ENCODE results near the gene CATSPERB.
"Not testable (repeated sequence)": the region's sequence is repeated elsewhere in the genome, so short reads cannot be mapped to it uniquely, and the experiment has no call there.

CATSPERB gene

DNA sequence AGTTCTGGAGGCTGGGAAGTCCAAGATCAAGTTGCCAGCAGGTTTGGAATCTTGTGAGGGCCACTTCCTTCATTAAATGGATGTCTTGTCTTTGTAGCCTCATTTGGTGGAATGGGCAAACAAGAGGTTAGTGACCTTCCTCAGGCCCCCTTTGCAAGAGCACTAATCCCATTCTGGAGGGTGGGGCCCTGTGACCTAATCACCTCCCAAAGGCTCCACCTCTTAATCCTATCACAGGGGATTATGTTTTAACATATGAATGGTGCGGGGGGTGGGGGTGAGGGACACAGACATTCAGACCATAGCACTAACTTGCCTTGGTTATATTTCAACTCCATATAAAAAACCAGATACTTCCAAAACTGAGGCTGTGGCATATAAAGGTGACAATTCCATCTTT lies 161.9 kb downstream of the CATSPERB start:
- peaks cover 7% of the 10 kb centered on the region for H3K27me3 ChIP-seq (ENCODE audit: control insufficient read depth, insufficient read depth, low read length)
- no peak overlapping the region for H3K4me3 ChIP-seq (ENCODE audit: low read length)
- H3K9ac ChIP-seq (ENCODE audit: low read length): no peak overlapping the region
- H3K4me1 ChIP-seq (ENCODE audit: control insufficient read depth, insufficient read depth, low read length): no peaks in the 10 kb centered on the region
- H3K36me3 ChIP-seq (ENCODE audit: control insufficient read depth, insufficient read depth, low read length): no peaks in the 10 kb centered on the region
- no peaks in the 10 kb centered on the region for H3K9me3 ChIP-seq (ENCODE audit: control insufficient read depth, low read length)

DNA sequence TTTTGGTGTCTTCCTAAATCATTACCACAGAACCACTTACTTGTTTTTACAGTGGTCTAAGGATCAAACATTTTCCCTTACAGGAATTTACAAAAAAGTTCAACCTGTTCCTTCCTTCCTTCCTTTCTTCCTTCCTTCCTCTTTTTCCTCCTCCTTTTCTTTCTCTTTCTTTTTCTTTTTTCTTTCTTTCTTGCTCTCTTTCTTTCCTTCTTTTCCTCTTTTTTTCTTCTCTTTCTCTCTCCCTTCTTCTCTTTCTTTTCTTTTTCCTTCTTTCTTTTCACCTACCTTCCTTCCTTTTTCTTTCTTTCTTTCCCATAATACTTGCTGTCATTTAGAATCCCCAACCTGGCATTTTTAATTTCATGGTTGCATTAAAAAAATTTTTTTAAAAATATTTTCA lies 162.6 kb downstream of the CATSPERB start:
- no peaks in the 10 kb centered on the region for H3K4me1 ChIP-seq (ENCODE audit: control insufficient read depth, insufficient read depth, low read length)
- H3K27me3 ChIP-seq (ENCODE audit: control insufficient read depth, insufficient read depth, low read length): no peaks in the 10 kb centered on the region
- no peak overlapping the region for H3K9ac ChIP-seq (ENCODE audit: low read length)
- no peaks in the 10 kb centered on the region for H3K36me3 ChIP-seq (ENCODE audit: control insufficient read depth, insufficient read depth, low read length)
- no peaks in the 10 kb centered on the region for H3K9me3 ChIP-seq (ENCODE audit: control insufficient read depth, low read length)
- no peak overlapping the region for H3K4me3 ChIP-seq (ENCODE audit: low read length)

DNA sequence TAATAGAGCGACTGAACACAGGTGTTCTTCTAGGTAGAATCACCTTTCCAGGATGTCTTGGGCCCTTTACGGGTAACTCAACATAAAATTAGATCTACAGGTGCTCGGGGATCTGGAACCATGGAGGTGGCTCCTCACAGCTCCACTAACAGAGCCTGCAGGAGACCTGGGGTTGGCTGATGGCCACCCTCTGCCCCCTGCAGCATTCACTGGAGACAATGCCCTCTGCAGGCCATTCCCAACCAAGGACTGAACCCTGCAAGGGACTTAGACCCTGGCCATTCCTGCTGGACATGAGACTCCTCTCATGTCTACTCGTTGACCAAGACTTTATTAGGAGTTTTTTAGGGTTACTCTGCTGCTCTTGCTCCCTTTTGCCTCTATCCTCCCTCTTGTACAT lies 163.3 kb downstream of the CATSPERB start:
- H3K9me3 ChIP-seq (ENCODE audit: control insufficient read depth, low read length): no peaks in the 10 kb centered on the region
- H3K4me1 ChIP-seq (ENCODE audit: control insufficient read depth, insufficient read depth, low read length): no peaks in the 10 kb centered on the region
- H3K9ac ChIP-seq (ENCODE audit: low read length): no peak overlapping the region
- no peak overlapping the region for H3K4me3 ChIP-seq (ENCODE audit: low read length)
- no peaks in the 10 kb centered on the region for H3K27me3 ChIP-seq (ENCODE audit: control insufficient read depth, insufficient read depth, low read length)
- no peaks in the 10 kb centered on the region for H3K36me3 ChIP-seq (ENCODE audit: control insufficient read depth, insufficient read depth, low read length)

DNA sequence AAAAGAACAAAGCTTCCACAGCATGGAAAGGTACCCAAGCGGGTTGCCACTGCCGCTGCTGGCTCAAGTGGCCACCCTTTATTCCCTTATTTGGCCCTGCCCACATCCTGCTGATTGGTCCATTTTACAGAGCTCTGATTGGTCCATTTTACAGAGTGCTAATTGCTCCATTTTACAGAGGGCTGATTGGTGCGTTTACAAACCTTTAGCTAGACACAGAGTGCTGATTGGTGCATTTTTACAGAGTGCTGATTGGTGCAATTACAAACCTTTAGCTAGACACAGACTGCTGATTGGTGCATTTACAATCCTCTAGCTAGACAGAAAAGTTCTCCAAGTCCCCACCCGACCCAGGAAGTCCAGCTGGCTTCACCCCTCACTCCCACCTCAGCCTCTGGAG lies 164.1 kb downstream of the CATSPERB start:
- H3K9me3 ChIP-seq (ENCODE audit: control insufficient read depth, low read length); H3K27me3 ChIP-seq (ENCODE audit: control insufficient read depth, insufficient read depth, low read length); H3K36me3 ChIP-seq (ENCODE audit: control insufficient read depth, insufficient read depth, low read length); H3K9ac ChIP-seq (ENCODE audit: low read length); H3K4me3 ChIP-seq (ENCODE audit: low read length); H3K4me1 ChIP-seq (ENCODE audit: control insufficient read depth, insufficient read depth, low read length): not testable (repeated sequence)

DNA sequence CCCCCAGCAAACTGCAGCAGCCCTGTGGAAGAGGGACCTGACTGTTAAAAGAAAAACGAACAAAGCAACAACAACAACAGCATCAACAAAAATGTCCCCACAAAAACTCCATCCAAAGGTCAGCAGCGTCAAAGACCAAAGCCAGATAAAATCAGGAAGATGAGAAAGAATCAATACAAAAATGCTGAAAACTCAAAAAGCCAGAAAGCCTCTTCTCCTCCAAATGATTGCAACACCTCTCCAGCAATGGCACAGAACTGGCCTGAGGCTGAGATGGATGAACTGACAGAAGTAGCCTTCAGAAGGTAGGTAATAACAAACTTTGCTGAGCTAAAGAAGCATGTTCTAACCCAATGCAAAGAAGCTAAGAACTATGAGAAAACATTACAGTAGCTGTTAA lies 176.4 kb downstream of the CATSPERB start:
- Histone ChIP-seq H3K9ac (ENCODE audit: low read length) (no peak overlapping the region), H3K4me3 (ENCODE audit: low read length) (no peak overlapping the region), H3K27me3 (ENCODE audit: control insufficient read depth, insufficient read depth, low read length) (no peaks in the 10 kb centered on the region), H3K4me1 (ENCODE audit: control insufficient read depth, insufficient read depth, low read length) (no peaks in the 10 kb centered on the region), H3K36me3 (ENCODE audit: control insufficient read depth, insufficient read depth, low read length) (no peaks in the 10 kb centered on the region), H3K9me3 (ENCODE audit: control insufficient read depth, low read length) (no peaks in the 10 kb centered on the region)

DNA sequence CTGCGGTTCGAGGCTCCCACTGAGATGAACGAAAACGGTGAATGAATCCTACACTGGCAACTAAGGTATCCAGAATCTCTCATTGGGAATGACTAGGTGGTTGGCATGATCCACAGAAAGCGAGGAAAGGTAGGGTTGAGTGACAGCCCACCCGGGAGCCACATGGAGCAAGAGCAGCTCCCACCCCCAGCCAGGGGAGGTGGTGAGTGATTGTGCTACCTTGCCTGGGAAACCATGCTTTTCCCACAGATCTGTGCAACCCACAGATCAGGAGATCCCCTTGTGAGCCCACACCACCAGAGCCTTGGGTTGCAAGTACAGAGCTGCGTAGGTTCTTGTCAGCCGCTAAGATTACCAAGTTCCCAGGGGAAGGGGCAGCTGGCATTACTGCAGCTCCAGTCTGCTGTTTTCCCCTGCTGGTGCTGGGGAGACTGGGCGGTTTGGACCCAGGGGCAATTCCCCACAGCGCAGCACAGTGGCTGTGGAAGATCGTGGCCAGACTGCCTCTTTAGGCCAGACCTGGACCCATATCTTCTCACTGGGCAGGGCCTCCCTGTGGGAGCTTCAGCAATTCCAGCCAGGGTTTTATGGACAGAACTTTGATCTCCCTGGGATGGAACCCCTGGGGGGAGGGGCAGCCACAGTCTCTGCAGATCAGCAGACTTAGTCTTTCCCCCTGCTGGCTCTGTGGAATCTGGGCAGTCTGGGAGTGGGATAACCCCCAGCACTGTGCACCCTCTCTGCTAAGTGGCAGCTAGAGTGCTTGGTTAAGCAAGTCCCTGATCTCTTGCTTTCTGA lies 177.2 kb downstream of the CATSPERB start:
- H3K4me1 ChIP-seq (ENCODE audit: control insufficient read depth, insufficient read depth, low read length): no peaks in the 10 kb centered on the region
- H3K36me3 ChIP-seq (ENCODE audit: control insufficient read depth, insufficient read depth, low read length): no peaks in the 10 kb centered on the region
- H3K9ac ChIP-seq (ENCODE audit: low read length): no peak overlapping the region
- no peaks in the 10 kb centered on the region for H3K27me3 ChIP-seq (ENCODE audit: control insufficient read depth, insufficient read depth, low read length)
- no peaks in the 10 kb centered on the region for H3K9me3 ChIP-seq (ENCODE audit: control insufficient read depth, low read length)
- H3K4me3 ChIP-seq (ENCODE audit: low read length): no peak overlapping the region

DNA sequence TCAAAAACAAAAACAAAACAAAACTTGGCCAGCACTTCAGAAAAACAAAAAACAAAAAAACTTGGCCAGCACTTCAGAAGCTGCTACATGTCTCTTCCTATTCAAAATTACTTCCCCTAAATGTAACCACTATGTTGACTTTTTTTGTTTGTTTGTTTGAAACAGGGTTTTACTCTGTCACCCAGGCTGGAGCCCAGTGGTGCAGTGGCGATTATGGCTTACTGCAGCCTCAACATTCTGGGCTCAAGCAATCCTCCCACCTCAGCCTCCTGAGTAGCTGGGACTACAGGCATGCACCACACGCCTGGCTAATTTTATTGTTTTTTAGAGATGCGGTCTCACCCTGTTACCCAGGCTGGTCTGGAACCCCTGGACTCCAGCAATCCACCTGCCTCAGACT lies 183.8 kb downstream of the CATSPERB start:
- Histone ChIP-seq H3K27me3 (ENCODE audit: control insufficient read depth, insufficient read depth, low read length) (no peaks in the 10 kb centered on the region), H3K9ac (ENCODE audit: low read length) (no peak overlapping the region), H3K4me3 (ENCODE audit: low read length) (no peak overlapping the region), H3K4me1 (ENCODE audit: control insufficient read depth, insufficient read depth, low read length) (no peaks in the 10 kb centered on the region), H3K9me3 (ENCODE audit: control insufficient read depth, low read length) (no peaks in the 10 kb centered on the region), H3K36me3 (ENCODE audit: control insufficient read depth, insufficient read depth, low read length) (no peaks in the 10 kb centered on the region)

DNA sequence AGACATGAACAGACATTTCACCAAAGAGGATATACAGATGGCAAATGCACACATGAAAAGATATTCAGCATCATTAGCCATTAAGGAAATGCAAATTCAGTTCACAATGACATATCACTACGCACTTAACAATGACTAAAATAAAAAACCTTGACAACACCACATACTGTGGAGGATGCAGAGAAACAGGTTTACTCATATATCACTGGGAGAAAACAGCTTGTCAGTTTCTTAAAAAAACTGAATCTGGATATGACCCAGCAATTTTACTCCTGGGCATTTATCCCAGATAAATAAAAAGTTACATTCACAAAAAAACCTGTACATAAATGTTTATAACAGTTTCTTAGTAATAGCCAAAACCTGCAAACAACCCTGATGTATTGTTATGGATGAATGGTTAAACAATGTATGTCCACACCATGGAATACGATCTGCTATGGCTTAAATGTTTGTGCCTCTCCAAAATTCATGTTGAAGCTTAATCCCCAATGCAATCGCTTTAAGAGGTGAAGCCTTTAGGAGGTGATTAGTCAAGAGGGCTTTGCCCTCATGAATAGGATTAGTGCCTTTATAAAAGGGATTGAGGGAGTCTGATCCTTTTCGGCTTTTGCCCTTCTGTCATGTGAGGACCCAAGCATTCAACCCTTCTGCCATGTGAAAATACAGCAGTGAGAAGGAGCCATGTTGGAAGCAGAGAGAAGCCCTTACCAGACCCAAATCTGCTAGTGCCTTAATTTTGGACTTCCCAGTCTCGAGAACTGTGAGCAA lies 185.8 kb downstream of the CATSPERB start:
- H3K9me3 ChIP-seq (ENCODE audit: control insufficient read depth, low read length): no peaks in the 10 kb centered on the region
- H3K4me3 ChIP-seq (ENCODE audit: low read length): no peak overlapping the region
- no peaks in the 10 kb centered on the region for H3K27me3 ChIP-seq (ENCODE audit: control insufficient read depth, insufficient read depth, low read length)
- no peak overlapping the region for H3K9ac ChIP-seq (ENCODE audit: low read length)
- no peaks in the 10 kb centered on the region for H3K4me1 ChIP-seq (ENCODE audit: control insufficient read depth, insufficient read depth, low read length)
- no peaks in the 10 kb centered on the region for H3K36me3 ChIP-seq (ENCODE audit: control insufficient read depth, insufficient read depth, low read length)

DNA sequence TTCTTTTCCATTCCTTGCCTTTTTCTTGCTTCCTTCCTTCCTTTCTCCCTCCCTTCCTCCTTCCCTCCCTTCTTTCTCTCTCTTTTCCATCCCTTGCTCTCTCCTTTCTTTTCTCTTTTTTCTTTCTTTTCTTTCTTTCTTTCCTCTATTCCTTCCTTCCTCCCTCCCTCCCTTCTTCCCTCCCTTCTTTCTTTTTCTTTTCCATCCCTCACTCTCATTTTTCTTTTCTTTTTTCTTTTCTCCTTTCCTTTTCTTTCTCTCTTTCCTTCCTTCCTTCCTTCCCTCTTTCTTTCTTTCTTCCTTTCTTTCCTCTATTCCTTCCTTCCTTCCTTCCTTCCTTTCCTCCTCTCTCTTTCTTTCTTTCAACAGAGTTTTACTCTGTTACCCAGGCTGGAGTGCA lies 186.7 kb downstream of the CATSPERB start:
- Histone ChIP-seq H3K9ac (ENCODE audit: low read length) (no peak overlapping the region), H3K9me3 (ENCODE audit: control insufficient read depth, low read length) (no peaks in the 10 kb centered on the region), H3K4me3 (ENCODE audit: low read length) (no peak overlapping the region), H3K36me3 (ENCODE audit: control insufficient read depth, insufficient read depth, low read length) (no peaks in the 10 kb centered on the region), H3K27me3 (ENCODE audit: control insufficient read depth, insufficient read depth, low read length) (no peaks in the 10 kb centered on the region), H3K4me1 (ENCODE audit: control insufficient read depth, insufficient read depth, low read length) (no peaks in the 10 kb centered on the region)

DNA sequence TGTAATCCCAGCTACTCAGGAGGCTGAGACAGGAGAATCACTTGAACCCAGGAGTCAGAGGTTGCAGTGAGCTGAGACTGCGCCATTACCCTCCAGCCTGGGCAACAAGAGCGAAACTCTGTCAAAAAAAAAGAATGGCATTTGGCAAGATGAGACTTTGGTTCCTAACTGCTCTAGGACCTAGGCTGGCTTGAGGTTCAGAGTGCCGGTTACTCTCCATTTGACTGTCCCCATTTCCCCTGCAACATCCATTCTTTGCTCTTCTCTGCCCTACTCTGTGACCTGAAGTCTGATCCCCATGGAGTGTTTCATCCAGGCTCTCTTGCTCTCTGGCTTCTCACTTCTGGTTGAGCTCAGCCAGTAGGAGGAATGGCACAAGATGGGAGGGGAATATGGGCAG lies 195.6 kb downstream of the CATSPERB start:
- Histone ChIP-seq H3K36me3 (ENCODE audit: control insufficient read depth, insufficient read depth, low read length) (no peaks in the 10 kb centered on the region), H3K9ac (ENCODE audit: low read length) (no peak overlapping the region), H3K9me3 (ENCODE audit: control insufficient read depth, low read length) (no peaks in the 10 kb centered on the region), H3K27me3 (ENCODE audit: control insufficient read depth, insufficient read depth, low read length) (no peaks in the 10 kb centered on the region), H3K4me3 (ENCODE audit: low read length) (no peak overlapping the region), H3K4me1 (ENCODE audit: control insufficient read depth, insufficient read depth, low read length) (no peaks in the 10 kb centered on the region)

DNA sequence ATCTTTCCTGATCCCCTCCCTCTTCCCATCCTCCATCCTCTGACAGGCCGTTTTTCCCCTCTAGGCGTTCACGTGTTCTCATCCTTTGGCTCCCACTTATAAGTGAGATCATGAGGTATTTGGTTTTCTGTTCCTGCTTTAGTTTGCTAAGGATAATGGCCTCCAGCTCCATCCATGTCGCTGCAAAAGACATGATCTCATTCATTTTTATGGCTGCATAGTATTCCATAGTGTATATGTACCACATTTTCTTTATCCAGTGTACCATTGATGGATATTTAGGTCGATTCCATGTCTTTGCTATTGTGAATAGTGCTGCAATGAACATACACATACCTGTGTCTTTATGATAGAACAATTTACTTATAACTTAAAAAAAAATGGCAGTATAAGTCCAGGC lies 197.8 kb downstream of the CATSPERB start:
- not testable (repeated sequence) for H3K9ac ChIP-seq (ENCODE audit: low read length); H3K4me1 ChIP-seq (ENCODE audit: control insufficient read depth, insufficient read depth, low read length); H3K27me3 ChIP-seq (ENCODE audit: control insufficient read depth, insufficient read depth, low read length); H3K9me3 ChIP-seq (ENCODE audit: control insufficient read depth, low read length); H3K4me3 ChIP-seq (ENCODE audit: low read length); H3K36me3 ChIP-seq (ENCODE audit: control insufficient read depth, insufficient read depth, low read length)

DNA sequence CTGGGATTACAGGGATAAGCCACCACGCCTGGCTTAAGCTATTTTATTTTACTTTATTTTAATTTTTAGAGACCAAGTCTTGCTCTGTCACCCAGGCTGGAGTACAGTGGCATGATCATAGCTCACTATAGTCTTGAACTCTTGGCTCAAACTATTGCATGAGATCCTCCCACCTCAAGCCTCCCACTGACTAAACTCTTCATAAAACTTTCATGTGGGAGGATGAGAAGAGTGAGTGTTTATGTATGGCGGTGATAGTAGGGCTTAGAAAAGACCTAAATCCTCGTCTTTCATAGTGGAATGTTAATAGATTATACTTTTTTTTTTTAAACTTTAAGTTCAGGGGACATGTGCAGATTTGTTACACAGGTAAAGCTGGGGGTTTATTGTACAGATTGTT lies 198.3 kb downstream of the CATSPERB start:
- no peak overlapping the region for H3K9ac ChIP-seq (ENCODE audit: low read length)
- H3K4me1 ChIP-seq (ENCODE audit: control insufficient read depth, insufficient read depth, low read length): no peaks in the 10 kb centered on the region
- no peak overlapping the region for H3K4me3 ChIP-seq (ENCODE audit: low read length)
- H3K27me3 ChIP-seq (ENCODE audit: control insufficient read depth, insufficient read depth, low read length): no peaks in the 10 kb centered on the region
- H3K36me3 ChIP-seq (ENCODE audit: control insufficient read depth, insufficient read depth, low read length): no peaks in the 10 kb centered on the region
- no peaks in the 10 kb centered on the region for H3K9me3 ChIP-seq (ENCODE audit: control insufficient read depth, low read length)

All from mucosa of stomach (tissue), 1 donor.